ENCODE data around the gene ANKMY1. TPM values are rescaled to one million over a fixed set of nuclear protein-coding genes. Genes with fewer than 3 reads are reported as not detected.
A peak's percentile ranks its signal among the peaks of the same experiment; 100 is the strongest.

The ANKMY1 gene
- total and polyA plus RNA-seq, 2 of the 13 experiments (the other 11 are each of a cell fraction or from before 2014, with no cell fraction given), result 11.7 to 18.8 TPM

GRCh38 chr2:240437861-240438809 lies 119.7 kb downstream of the ANKMY1 start (continued):
- TF ChIP-seq ARID4A (CRISPR knock-in tag; IDR thresholded peaks at IDR 0.05; ENCODE audit: borderline replicate concordance) (no peak), SOX5 (CRISPR knock-in tag; IDR thresholded peaks at IDR 0.05; ENCODE audit: borderline replicate concordance) (no peak), RNF2 (conservative IDR thresholded peaks at IDR 0.05; ENCODE audit: low read depth) (no peak), MTF2 (CRISPR knock-in tag; IDR thresholded peaks at IDR 0.05; ENCODE audit: borderline replicate concordance) (peak; percentile 68; the same call in 1 of the 2 replicates), AHR (CRISPR knock-in tag; IDR thresholded peaks at IDR 0.05) (0 out of 2 replicates have a peak, but pooled peaks have one; percentile 14), NR2F6 (IDR thresholded peaks at IDR 0.05) (no peak), NR2F6 (CRISPR knock-in tag; IDR thresholded peaks at IDR 0.05) (peak; percentile 38; the same call in 1 of the 2 replicates), KDM2A (CRISPR knock-in tag; IDR thresholded peaks at IDR 0.05; ENCODE audit: borderline replicate concordance, low read depth) (peak; percentile 80), ETV5 (CRISPR knock-in tag; IDR thresholded peaks at IDR 0.05; ENCODE audit: borderline replicate concordance) (0 out of 2 replicates have a peak, but pooled peaks have one; percentile 18), FOXO4 (CRISPR knock-in tag; conservative IDR thresholded peaks at IDR 0.05) (no peak), CTCF (CRISPR knock-in tag; IDR thresholded peaks at IDR 0.05) (peak; percentile 99), THAP8 (CRISPR knock-in tag; IDR thresholded peaks at IDR 0.05; ENCODE audit: borderline replicate concordance) (no peak), NFE2 (CRISPR knock-in tag; IDR thresholded peaks at IDR 0.05) (no peak), ZSCAN25 (CRISPR knock-in tag; IDR thresholded peaks at IDR 0.05) (peak; percentile 45; the same call in 1 of the 2 replicates), GATAD1 (CRISPR knock-in tag; IDR thresholded peaks at IDR 0.05) (peak; percentile 47; the same call in 1 of the 2 replicates), ATF3 (CRISPR knock-in tag; IDR thresholded peaks at IDR 0.05) (no peak), ZC3H4 (CRISPR knock-in tag; IDR thresholded peaks at IDR 0.05; ENCODE audit: borderline replicate concordance) (no peak), KDM5B (CRISPR knock-in tag; IDR thresholded peaks at IDR 0.05; ENCODE audit: borderline replicate concordance) (peak; percentile 15; the same call in 1 of the 2 replicates), HINFP (CRISPR knock-in tag; IDR thresholded peaks at IDR 0.05; ENCODE audit: low read depth) (peak; percentile 72; the same call in 1 of the 2 replicates)

All from HepG2 (cell line).